Neural cell (in vitro differentiated cells): ENCODE measurements around the gene LPAR6. TPM values are rescaled to one million over a fixed set of nuclear protein-coding genes. Genes with fewer than 3 reads are reported as not detected.

Experiments
- H2AFZ ChIP-seq: fragments of 200-600, 300-800 bp; sonication (generic), shearing (Covaris generic); 2 replicates; pipeline ENCODE4 v1.6.0; 2014; ENCODE audit warnings: low read depth, mild to moderate bottlenecking, antibody characterized with exemption, low read length, moderate library complexity
- H3F3A ChIP-seq: fragments of 200-600 bp; shearing (Covaris generic); 2 replicates; pipeline ENCODE4 v1.6.1; 2016; ENCODE audit warnings: mild to moderate bottlenecking, moderate library complexity, mixed read lengths, antibody characterized with exemption, low read length; ENCODE audit not compliant: insufficient read depth, poor library complexity, severe bottlenecking
- H3K27ac ChIP-seq: fragments of 200-600, 300-800 bp; sonication (generic), shearing (Covaris generic); 2 replicates; pipeline ENCODE4 v1.5.1; 2014; ENCODE audit warnings: mild to moderate bottlenecking, low read length, moderate library complexity
- H3K27me3 ChIP-seq: fragments of 300-800, 200-600 bp; sonication (generic), shearing (Covaris generic); 2 replicates; pipeline ENCODE4 v1.6.0; 2014; ENCODE audit warnings: mild to moderate bottlenecking, low read depth, low read length, moderate library complexity; ENCODE audit not compliant: insufficient read depth
- H3K36me3 ChIP-seq: fragments of 300-800, 200-600 bp; sonication (generic), shearing (Covaris generic); 2 replicates; pipeline ENCODE4 v1.5.1; 2014; ENCODE audit warnings: mild to moderate bottlenecking, antibody characterized with exemption, low read length, moderate library complexity; ENCODE audit not compliant: insufficient read depth
- H3K4me2 ChIP-seq: fragments of 300-800, 200-600 bp; sonication (generic), shearing (Covaris generic); 2 replicates; pipeline ENCODE4 v1.6.0; 2014; ENCODE audit warnings: mild to moderate bottlenecking, low read length
- H3K4me3 ChIP-seq: fragments of 300-800, 200-600 bp; sonication (generic), shearing (Covaris generic); 2 replicates; pipeline ENCODE4 v1.5.1; 2014; ENCODE audit warnings: mild to moderate bottlenecking, low read length, moderate library complexity
- H3K79me2 ChIP-seq: fragments of 200-600 bp; shearing (Covaris generic); replicated peaks from 2 replicates; pipeline ENCODE4 v1.6.0; 2014; ENCODE audit warnings: mild to moderate bottlenecking, low read length, moderate library complexity; ENCODE audit not compliant: insufficient read depth
- H3K9ac ChIP-seq: fragments of 300-800, 200-600 bp; sonication (generic), shearing (Covaris generic); 2 replicates; pipeline ENCODE4 v1.6.1; 2016; ENCODE audit warnings: mild to moderate bottlenecking, low read length, mixed read lengths
- H3K9me2 ChIP-seq: fragments of 200-600 bp; shearing (Covaris generic); 2 replicates; pipeline ENCODE4 v1.6.1; 2016; ENCODE audit warnings: mild to moderate bottlenecking, low read length, mixed read lengths; ENCODE audit not compliant: insufficient read depth
- H3K9me3 ChIP-seq: fragments of 200-600, 300-800 bp; sonication (generic), shearing (Covaris generic); 2 replicates; pipeline ENCODE4 v1.6.1; 2016; ENCODE audit warnings: mild to moderate bottlenecking, mixed run types, low read length, moderate library complexity, mixed read lengths
- H4K20me1 ChIP-seq: fragments of 200-600 bp; shearing (Covaris generic); 2 replicates; pipeline ENCODE4 v1.6.1; 2016; ENCODE audit warnings: mild to moderate bottlenecking, mixed run types; ENCODE audit not compliant: insufficient read depth
- CTCF ChIP-seq: fragments of 450-650 bp; IDR thresholded peaks from 2 replicates; pipeline ENCODE4 v1.5.1; 2014; ENCODE audit warnings: antibody characterized with exemption, mild to moderate bottlenecking, moderate library complexity; ENCODE audit not compliant: poor library complexity, severe bottlenecking
- EP300 ChIP-seq: fragments of 450-650 bp; conservative IDR thresholded peaks from 2 replicates; pipeline ENCODE4 v1.6.1; 2014; ENCODE audit warnings: antibody characterized with exemption, mild to moderate bottlenecking, moderate library complexity; ENCODE audit not compliant: poor library complexity, severe bottlenecking
- EZH2 ChIP-seq: fragments of 200-600, 300-800 bp; shearing (Covaris generic), sonication (generic); IDR thresholded peaks from 2 replicates; pipeline ENCODE4 v1.6.1; 2014; ENCODE audit warnings: antibody characterized with exemption, low read length, borderline replicate concordance, mild to moderate bottlenecking; ENCODE audit not compliant: insufficient read depth, poor library complexity, severe bottlenecking
- MXI1 ChIP-seq: fragments of 450-650 bp; conservative IDR thresholded peaks from 2 replicates; pipeline ENCODE4 v1.6.1; 2014; ENCODE audit warnings: antibody characterized with exemption, mild to moderate bottlenecking; ENCODE audit not compliant: poor library complexity, severe bottlenecking
- POLR2AphosphoS5 ChIP-seq: IDR thresholded peaks from 2 replicates; pipeline ENCODE4 v1.6.1; 2012
- RAD21 ChIP-seq: fragments of 450-650 bp; conservative IDR thresholded peaks from 2 replicates; pipeline ENCODE4 v1.6.1; 2014; ENCODE audit warnings: antibody characterized with exemption, mild to moderate bottlenecking, moderate library complexity
- REST ChIP-seq: IDR thresholded peaks from 2 replicates; pipeline ENCODE4 v1.6.1; 2012; ENCODE audit warnings: borderline replicate concordance
- SMC3 ChIP-seq: fragments of 450-650 bp; conservative IDR thresholded peaks from 2 replicates; pipeline ENCODE4 v1.6.1; 2014; ENCODE audit warnings: antibody characterized with exemption, mild to moderate bottlenecking, moderate library complexity; ENCODE audit not compliant: poor library complexity
- TAF1 ChIP-seq: IDR thresholded peaks from 2 replicates; pipeline ENCODE4 v1.6.1; 2012; ENCODE audit warnings: low read depth
- polyA plus RNA-seq: library from polyadenylated mRNA; depleted of rRNA; stranded (reverse); fragments of >200 nt; gene quantifications from 2 replicates; pipeline ENCODE4 v1.2.3, GENCODE V29; 2014

The LPAR6 gene
- polyA plus RNA-seq, 1 donor from 2014 or later = not detected

- no peak overlapping the region for H3K9ac ChIP-seq
- no peaks in the 10 kb centered on the region for H4K20me1 ChIP-seq
- H3K27me3 ChIP-seq = no peaks in the 10 kb centered on the region
- H3F3A ChIP-seq = no peaks in the 10 kb centered on the region
- no peak overlapping the region for H3K27ac ChIP-seq
- H3K4me2 ChIP-seq = no peak overlapping the region
- no peak overlapping the region for H3K4me3 ChIP-seq
- no peak overlapping the region for H2AFZ ChIP-seq
- H3K9me2 ChIP-seq = no peaks in the 10 kb centered on the region
- H3K79me2 ChIP-seq = no peaks in the 10 kb centered on the region
- TF ChIP-seq CTCF (no peak), POLR2AphosphoS5 (no peak), MXI1 (no peak), EP300 (no peak)
- no peaks in the 10 kb centered on the region for H3K9me3 ChIP-seq
- no peaks in the 10 kb centered on the region for H3K36me3 ChIP-seq
These were observed 1.6 kb downstream of the LPAR6 start for GRCh38 chr13:48411147-48411794.

GRCh38 chr13:48410199-48410598 lies 2.7 kb downstream of the LPAR6 start:
- no peaks in the 10 kb centered on the region for H3F3A ChIP-seq
- no peaks in the 10 kb centered on the region for H4K20me1 ChIP-seq
- H3K4me2 ChIP-seq = no peak overlapping the region
- H3K36me3 ChIP-seq = no peaks in the 10 kb centered on the region
- TF ChIP-seq CTCF (no peak), SMC3 (no peak), EP300 (no peak), MXI1 (no peak), RAD21 (no peak), REST (no peak), EZH2 (no peak), TAF1 (no peak), POLR2AphosphoS5 (no peak)
- no peak overlapping the region for H3K27ac ChIP-seq
- no peaks in the 10 kb centered on the region for H3K27me3 ChIP-seq
- no peaks in the 10 kb centered on the region for H3K9me3 ChIP-seq
- no peak overlapping the region for H3K9ac ChIP-seq
- no peaks in the 10 kb centered on the region for H3K9me2 ChIP-seq
- H2AFZ ChIP-seq = no peak overlapping the region
- H3K4me3 ChIP-seq = no peak overlapping the region
- no peaks in the 10 kb centered on the region for H3K79me2 ChIP-seq
